Activated CD8-positive, alpha-beta T cell treated with anti-CD3 and anti-CD28 coated beads, Interleukin-2, amount 10 ng/mL, durations not matched to agents 7 days and 5 days (primary cell): ENCODE measurements around the gene LMO1. TPM values are rescaled to one million over a fixed set of nuclear protein-coding genes. Genes with fewer than 3 reads are reported as not detected.

Experiments
- ATAC-seq: fragments of 150-1000 bp; cut with Tn5 transposase; one replicate; pipeline ENCODE4 v1.10.0; 2021; ENCODE audit warnings: moderate library complexity
- CTCF ChIA-PET: fragments of 350-600 bp; sonication (Branson Sonifier 250); formaldehyde crosslinking; loops from one replicate; lab custom pipeline; 2021; ENCODE audit warnings: antibody characterized with exemption; lab: Charles Lee
- POLR2A ChIA-PET: fragments of 350-600 bp; sonication (Branson Sonifier 250); formaldehyde crosslinking; loops from one replicate; lab custom pipeline; 2021; ENCODE audit warnings: antibody characterized with exemption; lab: Charles Lee
- DNase-seq: peaks from one replicate; pipeline ENCODE4 v3.0.0-alpha.2; 2020
- H3K27ac Mint-ChIP-seq: one replicate; pipeline ENCODE4 v1.8.0; 2021; ENCODE audit warnings: mild to moderate bottlenecking, mixed read lengths
- H3K27me3 Mint-ChIP-seq: one replicate; pipeline ENCODE4 v1.8.0; 2021; ENCODE audit warnings: low read depth, mixed read lengths
- H3K36me3 Mint-ChIP-seq: one replicate; pipeline ENCODE4 v1.8.0; 2021; ENCODE audit warnings: low read depth, mixed read lengths
- H3K4me1 Mint-ChIP-seq: one replicate; pipeline ENCODE4 v1.8.0; 2021; ENCODE audit warnings: low read depth, mixed read lengths
- H3K4me3 Mint-ChIP-seq: one replicate; pipeline ENCODE4 v1.8.0; 2021; ENCODE audit warnings: mild to moderate bottlenecking, mixed read lengths
- H3K9me3 Mint-ChIP-seq: one replicate; pipeline ENCODE4 v1.8.0; 2022; ENCODE audit warnings: mixed read lengths; ENCODE audit not compliant: insufficient read depth
- total RNA-seq, 2 experiments: library from RNA; stranded (reverse); gene quantifications; one replicate each; pipeline ENCODE4 v1.2.3, GENCODE V29; 2021

LMO1 gene
- total RNA-seq, 2 experiments from 2014 or later: not detected

DNA sequence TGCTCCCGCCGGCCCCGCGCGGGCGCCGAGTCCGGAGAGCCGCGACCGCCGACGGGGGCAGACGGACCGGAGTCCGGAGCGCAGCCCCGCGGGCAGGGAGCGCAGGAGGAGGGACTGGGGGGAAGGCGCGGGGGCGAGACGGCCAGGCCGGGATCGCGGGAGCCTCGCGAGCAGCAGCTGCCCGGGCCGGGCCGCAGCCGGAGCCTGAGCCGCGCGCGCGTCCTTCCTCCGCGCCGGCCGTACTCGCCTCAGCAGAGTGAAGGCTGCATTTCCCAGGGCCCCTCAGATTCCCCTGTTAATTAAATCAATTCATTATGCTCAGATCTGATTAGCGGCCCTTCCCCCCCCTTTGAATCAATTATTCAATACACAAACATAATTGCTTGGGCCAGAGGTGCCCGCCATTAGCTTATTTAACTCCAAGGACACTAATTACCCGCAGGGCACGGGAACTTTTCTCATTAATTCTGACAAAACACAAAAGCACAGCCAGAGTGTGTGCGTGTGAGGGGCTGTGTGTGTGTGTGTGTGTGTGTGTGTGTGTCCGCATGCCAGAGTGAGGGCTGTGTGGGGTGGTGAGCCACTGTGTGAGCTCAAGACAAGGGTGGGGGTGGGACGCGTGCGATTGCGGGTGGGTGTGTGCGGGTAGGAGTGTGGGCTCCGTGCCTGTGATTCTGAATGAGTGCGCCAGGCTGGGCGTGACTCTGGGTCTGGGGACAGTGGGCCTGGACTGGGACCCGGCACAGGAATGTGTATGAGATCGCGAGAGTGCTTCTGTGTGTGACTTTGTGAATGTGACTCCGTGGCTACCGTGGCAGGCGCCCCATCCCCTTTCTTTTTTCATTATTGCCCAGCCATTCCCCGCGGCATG lies 5.1 kb upstream of the LMO1 start:
- H3K27me3 Mint-ChIP-seq: peaks cover 70% of the 10 kb centered on the region
- DNase-seq (no peak), ATAC-seq (peak; percentile 38)
- H3K4me1 Mint-ChIP-seq: peaks cover 4% of the 10 kb centered on the region
- H3K9me3 Mint-ChIP-seq: no peaks in the 10 kb centered on the region
- H3K36me3 Mint-ChIP-seq: no peaks in the 10 kb centered on the region
- no peak overlapping the region for H3K4me3 Mint-ChIP-seq
- ChIA-PET POLR2A (no interaction called here), CTCF (no interaction called here)
- no peak overlapping the region for H3K27ac Mint-ChIP-seq

GRCh38 chr11:8267831-8268529 lies 4.3 kb upstream of the LMO1 start:
- H3K4me3 Mint-ChIP-seq: no peak overlapping the region
- H3K27me3 Mint-ChIP-seq: peaks cover 77% of the 10 kb centered on the region
- no peaks in the 10 kb centered on the region for H3K9me3 Mint-ChIP-seq
- POLR2A ChIA-PET: no interaction called here
- no peaks in the 10 kb centered on the region for H3K36me3 Mint-ChIP-seq
- CTCF ChIA-PET: no interaction called here
- H3K27ac Mint-ChIP-seq: no peak overlapping the region
- peak; percentile 34 for DNase-seq
- peaks cover 6% of the 10 kb centered on the region for H3K4me1 Mint-ChIP-seq
- ATAC-seq: peak; percentile 69

DNA sequence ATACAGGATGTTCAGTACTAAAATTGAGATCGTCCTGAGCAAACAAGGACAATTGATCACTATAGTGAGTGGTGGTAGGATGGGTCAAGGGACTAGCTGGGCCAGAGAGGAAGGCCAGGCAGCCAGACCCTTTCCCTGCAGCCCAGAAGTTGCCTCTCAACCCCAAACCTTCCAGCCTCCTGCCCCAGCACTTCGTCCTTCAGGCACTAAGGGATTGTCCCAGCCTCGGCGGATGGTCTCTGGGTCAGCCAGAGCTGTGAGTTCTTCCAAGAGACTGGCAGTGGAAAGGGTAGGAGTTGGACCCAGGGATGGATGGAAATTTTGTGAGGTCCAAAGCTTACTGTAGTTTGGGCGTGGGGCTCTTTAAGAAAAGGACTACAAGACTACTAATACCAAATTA lies 3.6 kb upstream of the LMO1 start:
- no peak for ATAC-seq
- Mint-ChIP-seq H3K4me3 (no peak overlapping the region), H3K27me3 (peaks cover 70% of the 10 kb centered on the region), H3K4me1 (peaks cover 6% of the 10 kb centered on the region), H3K9me3 (no peaks in the 10 kb centered on the region), H3K27ac (no peak overlapping the region), H3K36me3 (no peaks in the 10 kb centered on the region)
- DNase-seq: no peak
- ChIA-PET POLR2A (no interaction called here), CTCF (no interaction called here)

DNA sequence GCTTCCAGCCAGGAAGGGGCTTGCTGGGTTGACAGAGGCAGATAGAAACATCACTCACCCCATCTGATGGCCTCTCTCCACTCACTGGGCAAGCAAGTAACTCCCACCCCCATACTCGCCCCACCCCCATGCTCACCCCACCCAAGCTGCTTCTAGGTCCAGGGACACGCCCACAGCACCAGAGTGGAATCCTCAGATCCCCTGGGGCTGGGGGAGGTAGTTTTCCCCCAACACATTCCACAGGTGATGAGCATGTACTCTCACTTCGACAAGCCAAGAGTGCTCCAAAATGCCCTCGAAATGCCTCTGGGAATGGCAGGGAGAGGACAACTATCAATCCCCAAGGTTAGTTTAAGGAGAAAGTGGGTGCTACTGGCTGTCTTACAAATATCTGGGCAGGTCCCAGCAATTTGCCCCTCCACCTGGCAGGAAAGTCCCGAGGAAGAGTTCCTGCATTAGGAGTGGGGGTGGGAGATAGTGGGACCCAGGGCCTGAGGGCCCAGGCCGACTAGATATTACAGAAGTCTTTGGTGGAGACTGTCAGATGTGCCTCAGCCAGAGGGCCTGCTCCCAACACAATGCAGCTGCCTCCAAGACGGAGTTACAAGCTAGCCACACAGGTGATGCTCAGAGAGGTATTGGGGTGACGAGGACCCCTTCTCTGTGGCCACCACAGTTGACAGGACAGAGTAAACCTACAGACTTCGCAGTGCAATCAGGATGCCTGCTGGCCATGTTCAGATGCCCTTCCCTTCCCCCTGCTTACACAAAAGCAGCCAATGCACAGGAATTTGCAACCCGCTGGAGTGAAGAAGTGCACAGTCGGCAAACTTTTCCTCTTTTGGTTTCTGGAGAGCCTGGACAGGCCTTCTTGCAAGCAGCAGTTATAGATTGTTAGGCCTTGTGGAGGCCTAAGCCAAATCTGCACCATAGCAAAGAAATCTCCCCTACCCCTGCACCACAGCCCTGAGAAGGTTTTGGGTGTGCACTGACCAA lies 2.9 kb upstream of the LMO1 start:
- CTCF ChIA-PET: no interaction called here
- POLR2A ChIA-PET: no interaction called here
- peaks cover 74% of the 10 kb centered on the region for H3K27me3 Mint-ChIP-seq
- no peak overlapping the region for H3K27ac Mint-ChIP-seq
- H3K36me3 Mint-ChIP-seq: no peaks in the 10 kb centered on the region
- ATAC-seq: no peak
- no peak for DNase-seq
- H3K9me3 Mint-ChIP-seq: no peaks in the 10 kb centered on the region
- H3K4me1 Mint-ChIP-seq: peaks cover 6% of the 10 kb centered on the region
- H3K4me3 Mint-ChIP-seq: no peak overlapping the region

DNA sequence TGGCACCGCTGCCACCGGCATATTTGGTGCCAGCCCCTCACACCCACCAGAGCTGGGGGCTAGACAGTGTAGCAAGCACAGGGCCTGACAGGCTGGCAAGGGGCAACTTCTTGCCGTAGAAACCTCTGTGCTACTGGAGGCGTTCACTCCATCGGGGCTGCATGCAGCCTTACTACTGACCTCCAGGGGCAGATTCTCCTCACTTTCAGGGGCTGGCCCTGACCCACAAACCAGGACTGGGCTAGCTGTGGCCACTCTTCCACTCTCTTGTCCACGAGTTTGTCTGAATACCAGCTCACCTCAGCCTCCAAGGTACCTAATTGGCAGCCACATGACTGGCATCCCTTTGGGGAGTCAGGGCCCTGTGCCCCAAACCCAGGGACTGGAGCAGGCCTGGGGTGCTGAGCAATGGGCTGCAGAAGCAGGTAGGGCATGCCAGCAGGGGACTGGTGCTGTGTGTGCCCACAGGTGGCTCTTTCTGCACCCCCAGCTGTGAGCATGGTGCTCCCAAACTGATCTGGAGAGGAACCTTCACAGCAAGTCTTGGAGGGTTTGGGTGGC lies 2.1 kb upstream of the LMO1 start:
- no peaks in the 10 kb centered on the region for H3K9me3 Mint-ChIP-seq
- ChIA-PET CTCF (no interaction called here), POLR2A (no interaction called here)
- no peak overlapping the region for H3K27ac Mint-ChIP-seq
- no peaks in the 10 kb centered on the region for H3K36me3 Mint-ChIP-seq
- H3K4me3 Mint-ChIP-seq: no peak overlapping the region
- H3K4me1 Mint-ChIP-seq: peaks cover 6% of the 10 kb centered on the region
- no peak for ATAC-seq
- no peak for DNase-seq
- peaks cover 74% of the 10 kb centered on the region for H3K27me3 Mint-ChIP-seq

- H3K27me3 Mint-ChIP-seq: peaks cover 63% of the 10 kb centered on the region
- DNase-seq: no peak
- ATAC-seq: peak; percentile 22
- no peak overlapping the region for H3K4me3 Mint-ChIP-seq
- peaks cover 6% of the 10 kb centered on the region for H3K4me1 Mint-ChIP-seq
- no peak overlapping the region for H3K27ac Mint-ChIP-seq
- H3K9me3 Mint-ChIP-seq: no peaks in the 10 kb centered on the region
- ChIA-PET CTCF (interaction anchor here (0.9 to 2.8 kb wide), 29 partner anchors 8 to 547 kb away, joined by 3 to 15 read pairs (median 5); partner anchors contain the start of gene RIC3), POLR2A (no interaction called here)
- no peaks in the 10 kb centered on the region for H3K36me3 Mint-ChIP-seq
Observed at GRCh38 chr11:8263109-8263768, 439 bp downstream of the LMO1 start.

GRCh38 chr11:8262552-8263108 lies 1.0 kb downstream of the LMO1 start:
- CTCF ChIA-PET: interaction anchor here (0.9 to 2.8 kb wide), 18 partner anchors 8 to 315 kb away, joined by 3 to 15 read pairs (median 8); no protein-coding TSS in a partner anchor
- H3K9me3 Mint-ChIP-seq: no peaks in the 10 kb centered on the region
- H3K36me3 Mint-ChIP-seq: no peaks in the 10 kb centered on the region
- H3K4me1 Mint-ChIP-seq: peaks cover 6% of the 10 kb centered on the region
- H3K27ac Mint-ChIP-seq: no peak overlapping the region
- peaks cover 63% of the 10 kb centered on the region for H3K27me3 Mint-ChIP-seq
- DNase-seq (peak; percentile 24), ATAC-seq (peak; percentile 59)
- no peak overlapping the region for H3K4me3 Mint-ChIP-seq
- POLR2A ChIA-PET: no interaction called here

- Mint-ChIP-seq H3K9me3 (no peaks in the 10 kb centered on the region), H3K36me3 (no peaks in the 10 kb centered on the region), H3K4me3 (no peak overlapping the region), H3K27me3 (peaks cover 57% of the 10 kb centered on the region), H3K27ac (no peak overlapping the region), H3K4me1 (peaks cover 6% of the 10 kb centered on the region)
- ChIA-PET POLR2A (no interaction called here), CTCF (interaction anchor here (1.5 to 2.8 kb wide), 7 partner anchors 12 to 305 kb away, joined by 7 to 15 read pairs (median 11); no protein-coding TSS in a partner anchor)
- DNase-seq: no peak
- no peak for ATAC-seq
Observed at GRCh38 chr11:8261921-8262551, 1.6 kb downstream of the LMO1 start.

DNA sequence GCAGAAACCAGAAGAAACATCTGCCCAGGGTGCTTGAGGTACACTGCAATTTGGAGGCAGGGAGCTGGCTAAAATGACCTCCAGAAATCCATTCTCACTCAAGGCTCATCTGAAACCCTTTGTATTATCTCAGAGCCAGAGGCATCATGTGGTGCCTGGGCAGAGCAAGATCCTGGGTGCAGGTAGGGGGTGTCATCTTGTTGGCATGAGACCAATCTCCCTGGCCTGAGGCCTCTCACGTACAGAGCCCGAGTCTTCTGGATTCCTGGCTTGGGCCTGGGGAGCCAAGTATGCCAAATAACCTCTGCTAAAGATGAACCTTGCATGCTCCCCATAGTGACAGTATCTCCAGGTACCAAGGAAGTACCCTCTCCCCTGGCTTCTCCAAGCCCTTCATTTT lies 2.4 kb downstream of the LMO1 start:
- no peaks in the 10 kb centered on the region for H3K36me3 Mint-ChIP-seq
- DNase-seq (no peak), ATAC-seq (no peak)
- peaks cover 6% of the 10 kb centered on the region for H3K4me1 Mint-ChIP-seq
- no peak overlapping the region for H3K27ac Mint-ChIP-seq
- ChIA-PET POLR2A (no interaction called here), CTCF (interaction anchor here (1.2 kb wide), 1 partner anchor 13 kb away, joined by 3 read pairs; no protein-coding TSS in a partner anchor)
- H3K27me3 Mint-ChIP-seq: peaks cover 49% of the 10 kb centered on the region
- H3K9me3 Mint-ChIP-seq: no peaks in the 10 kb centered on the region
- no peak overlapping the region for H3K4me3 Mint-ChIP-seq

DNA sequence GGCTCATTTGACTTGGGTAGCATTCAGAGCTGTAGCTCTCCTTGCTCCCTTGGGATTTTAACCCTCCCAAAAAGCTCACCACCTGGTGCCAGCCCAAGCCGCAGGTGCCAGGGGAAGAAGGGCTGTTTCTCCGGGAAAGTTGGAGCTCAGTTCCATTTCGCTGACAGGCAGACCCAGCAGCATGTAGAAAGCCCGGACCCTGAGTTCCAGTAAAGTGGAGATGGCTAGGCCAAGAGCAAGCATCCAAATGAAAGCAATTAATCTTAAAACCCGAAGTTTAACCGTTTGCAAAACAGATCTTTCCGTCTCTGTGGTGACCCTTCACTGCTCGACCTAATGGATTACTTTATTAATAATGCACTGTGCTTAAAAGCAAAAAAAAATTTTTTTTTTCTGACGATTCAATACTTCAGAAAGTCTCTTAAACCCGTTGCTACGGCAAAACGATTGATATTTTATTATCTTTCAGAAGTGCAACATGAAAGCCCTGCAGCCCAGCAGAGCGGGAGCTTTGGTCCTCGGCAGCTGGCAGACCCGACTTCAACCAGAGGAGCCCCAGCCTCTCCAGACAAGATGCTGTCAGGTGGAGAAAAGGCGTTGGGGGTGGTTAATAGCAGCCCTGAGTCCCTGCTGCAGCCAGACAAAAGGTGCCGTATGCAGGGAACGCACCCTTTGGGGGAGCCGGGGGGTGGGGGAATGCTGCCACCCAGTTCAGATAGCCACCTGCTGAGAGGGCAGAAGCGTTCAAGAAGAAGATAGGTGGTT lies 3.3 kb downstream of the LMO1 start:
- DNase-seq (no peak), ATAC-seq (no peak)
- H3K27me3 Mint-ChIP-seq: peaks cover 43% of the 10 kb centered on the region
- no peak overlapping the region for H3K27ac Mint-ChIP-seq
- H3K4me3 Mint-ChIP-seq: no peak overlapping the region
- POLR2A ChIA-PET: no interaction called here
- H3K4me1 Mint-ChIP-seq: peaks cover 6% of the 10 kb centered on the region
- H3K36me3 Mint-ChIP-seq: no peaks in the 10 kb centered on the region
- CTCF ChIA-PET: interaction anchor here (1.2 kb wide), 1 partner anchor 13 kb away, joined by 3 read pairs; no protein-coding TSS in a partner anchor
- H3K9me3 Mint-ChIP-seq: no peaks in the 10 kb centered on the region
